HepG2 (cell line): ENCODE results near the gene AGAP3. TPM values are rescaled to one million over a fixed set of nuclear protein-coding genes. Genes with fewer than 3 reads are reported as not detected.

Experiments
- POGZ ChIP-seq: sonication (generic); formaldehyde crosslinking; IDR thresholded peaks from 2 replicates; pipeline ENCODE4 v1.4.0; 2020; ENCODE audit warnings: mild to moderate bottlenecking, missing genetic modification reagents
- RAD21 ChIP-seq: fragments of 450-650 bp; formaldehyde crosslinking; IDR thresholded peaks from 2 replicates; pipeline ENCODE4 v1.5.0; 2020; ENCODE audit warnings: mild to moderate bottlenecking
- TEAD3 ChIP-seq: optimal IDR thresholded peaks from 2 replicates; pipeline ENCODE3; 2016; ENCODE audit warnings: borderline replicate concordance
- ZBED4 ChIP-seq: sonication (generic); formaldehyde crosslinking; IDR thresholded peaks from 2 replicates; pipeline ENCODE4 v1.4.0; 2020; ENCODE audit warnings: missing genetic modification reagents, borderline replicate concordance
- ZNF713 ChIP-seq: sonication (generic); formaldehyde crosslinking; IDR thresholded peaks from 2 replicates; pipeline ENCODE4 v1.4.0; 2020; ENCODE audit warnings: mild to moderate bottlenecking, missing genetic modification reagents
- ZNF850 ChIP-seq: sonication (generic); formaldehyde crosslinking; conservative IDR thresholded peaks from 2 replicates; pipeline ENCODE4 v1.9.0; 2021; ENCODE audit warnings: mild to moderate bottlenecking, missing genetic modification reagents
- ZSCAN22 ChIP-seq: sonication (generic); formaldehyde crosslinking; IDR thresholded peaks from 2 replicates; pipeline ENCODE4 v1.4.0; 2020; ENCODE audit warnings: mild to moderate bottlenecking, missing genetic modification reagents
- polyA plus RNA-seq, 8 experiments: library from polyadenylated mRNA; depleted of rRNA in 3 of 8; stranded (reverse) in 7 of 8; unstranded in 1 of 8; fragments of >200 nt; fragmentation: Illumina TruSeq in 4 of 8; extraction: Trizol in 4 of 8; gene quantifications; 2 replicates each; pipeline versions ENCODE4 v1.2.1 to v1.2.3, GENCODE V29; 2011 to 2016; ENCODE audit warnings: low read depth in 4 of 8, missing spikeins in 1 of 8, mixed read lengths in 1 of 8; ENCODE audit not compliant: insufficient read depth in 1 of 8
- total RNA-seq, 5 experiments: library from RNA; depleted of rRNA; stranded (reverse); fragments of >200 nt; fragmentation: Illumina TruSeq; extraction: Trizol; gene quantifications; 2 replicates each; pipeline ENCODE4 v1.2.3, GENCODE V29; 2016; ENCODE audit warnings: low read depth in 1 of 5
- TF ChIP-seq, protein P1 (sequence below): sonication (generic); formaldehyde crosslinking; IDR thresholded peaks from 2 replicates; pipeline ENCODE4 v1.8.0; 2022; ENCODE audit warnings: missing genetic modification reagents, mild to moderate bottlenecking, moderate library complexity, borderline replicate concordance

The AGAP3 gene
- total and polyA plus RNA-seq, 2 of the 13 experiments (the other 11 are each of a cell fraction or from before 2014, with no cell fraction given) = 31.3 to 61.4 TPM

- TF ChIP-seq ZBED4 (no peak), TEAD3 (no peak), POGZ (CRISPR knock-in tag) (no peak), ZSCAN22 (no peak), ZNF713 (CRISPR knock-in tag) (no peak), ZNF850 (CRISPR knock-in tag) (no peak), RAD21 (no peak)
- TF ChIP-seq, protein P1, sequence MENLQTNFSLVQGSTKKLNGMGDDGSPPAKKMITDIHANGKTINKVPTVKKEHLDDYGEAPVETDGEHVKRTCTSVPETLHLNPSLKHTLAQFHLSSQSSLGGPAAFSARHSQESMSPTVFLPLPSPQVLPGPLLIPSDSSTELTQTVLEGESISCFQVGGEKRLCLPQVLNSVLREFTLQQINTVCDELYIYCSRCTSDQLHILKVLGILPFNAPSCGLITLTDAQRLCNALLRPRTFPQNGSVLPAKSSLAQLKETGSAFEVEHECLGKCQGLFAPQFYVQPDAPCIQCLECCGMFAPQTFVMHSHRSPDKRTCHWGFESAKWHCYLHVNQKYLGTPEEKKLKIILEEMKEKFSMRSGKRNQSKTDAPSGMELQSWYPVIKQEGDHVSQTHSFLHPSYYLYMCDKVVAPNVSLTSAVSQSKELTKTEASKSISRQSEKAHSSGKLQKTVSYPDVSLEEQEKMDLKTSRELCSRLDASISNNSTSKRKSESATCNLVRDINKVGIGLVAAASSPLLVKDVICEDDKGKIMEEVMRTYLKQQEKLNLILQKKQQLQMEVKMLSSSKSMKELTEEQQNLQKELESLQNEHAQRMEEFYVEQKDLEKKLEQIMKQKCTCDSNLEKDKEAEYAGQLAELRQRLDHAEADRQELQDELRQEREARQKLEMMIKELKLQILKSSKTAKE = no peak
Observed at GRCh38 chr7:151046603-151047573, 39.4 kb upstream of the AGAP3 start (continued).
